NB4 (cell line): Measurements from ENCODE around the gene RASGEF1C.

Experiments
- MYC ChIP-seq: IDR thresholded peaks from 2 replicates; pipeline ENCODE4 v1.6.1; 2011; ENCODE audit warnings: low read depth, low read length
- POLR2A ChIP-seq: IDR thresholded peaks from 2 replicates; pipeline ENCODE4 v1.6.1; 2011; ENCODE audit warnings: mild to moderate bottlenecking; ENCODE audit not compliant: insufficient read length; ENCODE audit errors: extremely low read depth
- TF ChIP-seq, protein P1 (sequence below): IDR thresholded peaks from one replicate; pipeline ENCODE4 v1.5.1; 2012; ENCODE audit warnings: low read depth, low read length
- TF ChIP-seq, protein P2 (sequence below): IDR thresholded peaks from 2 replicates; pipeline ENCODE4 v1.6.1; 2011; ENCODE audit warnings: low read depth, low read length

DNA sequence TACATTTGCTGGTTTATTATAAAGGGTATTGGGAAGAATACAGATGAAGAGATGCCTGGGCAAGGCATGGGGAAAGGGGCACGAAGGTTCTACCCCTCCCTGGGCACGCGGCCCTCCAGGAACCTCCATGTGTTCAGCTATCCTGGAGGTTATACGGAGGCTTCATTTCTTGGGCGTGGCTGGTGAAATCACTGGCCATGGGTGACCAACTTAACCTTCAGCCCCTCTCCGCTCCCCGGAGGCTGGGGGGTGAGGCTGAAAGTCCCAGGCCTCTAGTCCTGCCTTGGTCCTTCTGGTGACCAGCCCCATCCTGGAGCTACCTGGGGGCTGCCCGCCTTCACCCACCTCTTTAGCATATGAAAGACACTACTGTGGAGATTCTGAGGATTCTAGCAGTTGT is 120.5 kb downstream of the RASGEF1C start:
- TF ChIP-seq, protein P1, sequence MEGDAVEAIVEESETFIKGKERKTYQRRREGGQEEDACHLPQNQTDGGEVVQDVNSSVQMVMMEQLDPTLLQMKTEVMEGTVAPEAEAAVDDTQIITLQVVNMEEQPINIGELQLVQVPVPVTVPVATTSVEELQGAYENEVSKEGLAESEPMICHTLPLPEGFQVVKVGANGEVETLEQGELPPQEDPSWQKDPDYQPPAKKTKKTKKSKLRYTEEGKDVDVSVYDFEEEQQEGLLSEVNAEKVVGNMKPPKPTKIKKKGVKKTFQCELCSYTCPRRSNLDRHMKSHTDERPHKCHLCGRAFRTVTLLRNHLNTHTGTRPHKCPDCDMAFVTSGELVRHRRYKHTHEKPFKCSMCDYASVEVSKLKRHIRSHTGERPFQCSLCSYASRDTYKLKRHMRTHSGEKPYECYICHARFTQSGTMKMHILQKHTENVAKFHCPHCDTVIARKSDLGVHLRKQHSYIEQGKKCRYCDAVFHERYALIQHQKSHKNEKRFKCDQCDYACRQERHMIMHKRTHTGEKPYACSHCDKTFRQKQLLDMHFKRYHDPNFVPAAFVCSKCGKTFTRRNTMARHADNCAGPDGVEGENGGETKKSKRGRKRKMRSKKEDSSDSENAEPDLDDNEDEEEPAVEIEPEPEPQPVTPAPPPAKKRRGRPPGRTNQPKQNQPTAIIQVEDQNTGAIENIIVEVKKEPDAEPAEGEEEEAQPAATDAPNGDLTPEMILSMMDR, result no peak
- TF ChIP-seq POLR2A, result no peak
- TF ChIP-seq, protein P2, sequence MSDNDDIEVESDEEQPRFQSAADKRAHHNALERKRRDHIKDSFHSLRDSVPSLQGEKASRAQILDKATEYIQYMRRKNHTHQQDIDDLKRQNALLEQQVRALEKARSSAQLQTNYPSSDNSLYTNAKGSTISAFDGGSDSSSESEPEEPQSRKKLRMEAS, result no peak
- TF ChIP-seq MYC, result no peak
